Retinal pigment epithelial cell (primary cell): ENCODE results near the gene MDN1.
"Not testable (repeated sequence)": the region's sequence is repeated elsewhere in the genome, so short reads cannot be mapped to it uniquely, and the experiment has no call there.

Source experiments
- DNase-seq: peaks from one replicate; pipeline ENCODE4 v3.0.0-alpha.2; 2010; ENCODE audit warnings: low read depth
- H3K4me3 ChIP-seq: 2 replicates; pipeline ENCODE4 v1.5.1; 2011; ENCODE audit warnings: mild to moderate bottlenecking, low read length, control low read depth, moderate library complexity
- TF ChIP-seq, protein P1 (sequence below): conservative IDR thresholded peaks from 2 replicates; pipeline ENCODE4 v1.5.1; 2011; ENCODE audit warnings: low read depth, low read length, control low read depth, inconsistent platforms

The MDN1 gene

DNA sequence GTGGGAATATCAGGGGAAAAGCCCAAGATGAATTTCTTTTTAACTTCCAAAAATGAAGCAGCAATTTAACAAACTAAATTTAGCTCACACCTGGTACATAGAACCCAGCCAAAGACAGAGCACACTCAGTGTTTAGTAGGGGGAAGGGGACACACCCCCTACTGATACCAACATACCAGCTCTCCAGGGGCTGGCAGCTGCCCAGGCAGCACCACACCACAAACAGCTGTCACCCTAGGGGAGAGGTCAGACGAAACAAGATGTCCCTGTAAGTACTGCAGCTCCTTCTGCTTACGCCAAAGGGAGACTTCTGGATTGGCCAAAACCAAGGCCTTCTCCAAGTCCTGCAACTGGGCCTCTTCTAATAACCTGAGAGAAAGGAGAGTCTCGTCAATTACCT lies 26.0 kb downstream of the MDN1 start:
- H3K4me3 ChIP-seq = no peak overlapping the region
- no peak for DNase-seq
- TF ChIP-seq, protein P1, sequence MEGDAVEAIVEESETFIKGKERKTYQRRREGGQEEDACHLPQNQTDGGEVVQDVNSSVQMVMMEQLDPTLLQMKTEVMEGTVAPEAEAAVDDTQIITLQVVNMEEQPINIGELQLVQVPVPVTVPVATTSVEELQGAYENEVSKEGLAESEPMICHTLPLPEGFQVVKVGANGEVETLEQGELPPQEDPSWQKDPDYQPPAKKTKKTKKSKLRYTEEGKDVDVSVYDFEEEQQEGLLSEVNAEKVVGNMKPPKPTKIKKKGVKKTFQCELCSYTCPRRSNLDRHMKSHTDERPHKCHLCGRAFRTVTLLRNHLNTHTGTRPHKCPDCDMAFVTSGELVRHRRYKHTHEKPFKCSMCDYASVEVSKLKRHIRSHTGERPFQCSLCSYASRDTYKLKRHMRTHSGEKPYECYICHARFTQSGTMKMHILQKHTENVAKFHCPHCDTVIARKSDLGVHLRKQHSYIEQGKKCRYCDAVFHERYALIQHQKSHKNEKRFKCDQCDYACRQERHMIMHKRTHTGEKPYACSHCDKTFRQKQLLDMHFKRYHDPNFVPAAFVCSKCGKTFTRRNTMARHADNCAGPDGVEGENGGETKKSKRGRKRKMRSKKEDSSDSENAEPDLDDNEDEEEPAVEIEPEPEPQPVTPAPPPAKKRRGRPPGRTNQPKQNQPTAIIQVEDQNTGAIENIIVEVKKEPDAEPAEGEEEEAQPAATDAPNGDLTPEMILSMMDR = no peak

DNA sequence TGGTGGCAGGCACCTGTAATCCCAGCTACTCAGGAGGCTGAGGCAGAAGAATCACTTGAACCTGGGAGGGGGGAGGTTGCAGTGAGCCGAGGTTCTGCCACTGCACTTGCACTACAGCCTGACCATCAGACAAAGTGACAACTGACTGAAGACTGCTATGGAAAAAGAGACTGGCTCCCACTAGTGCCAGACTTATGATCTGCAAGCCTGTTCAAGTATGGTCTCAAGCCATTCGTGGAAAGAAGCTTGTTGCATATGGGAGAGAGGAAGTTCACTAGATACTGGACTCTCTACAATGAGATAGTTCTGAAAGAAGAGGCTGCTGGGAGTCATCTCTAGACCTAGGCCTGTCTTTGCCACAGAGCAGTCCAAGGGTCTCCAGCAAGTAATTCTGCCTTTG lies 26.7 kb downstream of the MDN1 start:
- no peak for DNase-seq
- H3K4me3 ChIP-seq = no peak overlapping the region
- TF ChIP-seq, protein P1 = peak; percentile 72

DNA sequence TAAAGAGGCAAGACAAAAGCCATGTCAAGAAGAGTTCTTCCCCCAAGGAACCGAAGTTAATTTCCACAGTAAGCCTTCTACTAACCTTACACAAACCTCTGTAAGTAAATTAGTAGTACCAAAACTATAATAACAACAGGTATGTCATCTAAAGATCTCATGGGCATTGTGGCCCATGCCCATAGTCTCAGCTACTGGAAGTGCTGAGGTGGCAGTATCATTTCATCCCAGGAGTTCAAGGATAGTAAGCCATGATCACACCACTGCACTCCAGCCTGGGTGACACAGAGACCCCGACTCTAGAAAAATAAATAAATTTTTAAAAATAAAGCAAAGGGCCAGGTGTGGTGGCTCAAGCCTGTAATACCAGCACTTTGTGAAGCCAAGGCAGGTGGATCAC lies 29.2 kb downstream of the MDN1 start:
- no peak overlapping the region for H3K4me3 ChIP-seq
- DNase-seq = no peak
- TF ChIP-seq, protein P1 = no peak

DNA sequence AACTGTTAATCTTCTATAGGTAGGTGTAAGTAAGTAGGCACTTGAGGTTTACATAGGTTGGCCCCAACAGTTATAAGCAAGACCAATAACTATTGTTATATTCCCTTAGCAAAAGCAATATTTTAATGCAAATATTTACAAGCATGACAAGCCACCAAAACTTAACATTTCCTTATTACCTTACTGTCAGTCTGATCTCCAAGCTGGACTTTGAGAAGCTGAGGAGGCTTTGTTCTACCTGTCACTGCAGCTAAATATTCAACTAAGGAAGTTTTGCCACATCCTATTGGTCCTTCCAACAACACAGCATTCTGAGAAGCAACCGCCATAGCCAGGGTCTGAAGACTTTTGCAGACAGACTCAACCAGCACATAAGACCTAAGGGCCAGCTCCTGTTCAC lies 29.6 kb downstream of the MDN1 start:
- TF ChIP-seq, protein P1 = no peak
- DNase-seq = no peak
- H3K4me3 ChIP-seq = no peak overlapping the region

DNA sequence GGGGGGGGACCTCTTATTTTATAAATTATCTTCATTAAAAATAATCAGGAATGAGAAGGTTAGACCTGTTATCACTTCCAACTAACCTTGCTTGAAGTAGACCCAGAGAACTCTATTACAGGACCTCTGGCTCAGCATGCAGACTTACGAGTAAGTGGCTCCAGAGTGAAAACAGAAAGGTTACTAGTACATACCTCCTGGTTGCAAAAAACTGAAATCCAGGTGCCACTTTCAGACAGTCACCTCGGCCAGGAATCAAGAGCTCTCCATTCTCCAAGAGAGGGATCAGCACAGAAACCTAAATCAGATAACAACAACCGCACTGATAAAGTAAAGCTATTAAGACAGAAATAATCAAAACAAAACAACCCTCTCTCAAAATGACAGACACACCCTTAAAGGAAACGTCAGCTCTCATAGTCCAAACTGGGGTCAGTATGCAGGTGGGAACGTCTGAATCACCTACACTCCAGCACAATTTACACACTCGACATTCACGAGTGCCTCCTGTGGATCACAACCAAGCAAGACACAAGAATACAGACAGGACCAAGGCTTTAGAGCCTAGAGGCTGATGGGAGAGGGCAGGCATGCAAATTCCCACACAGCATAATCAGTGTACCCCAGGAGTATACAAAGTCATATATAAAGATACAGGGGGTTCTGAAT lies 31.8 kb downstream of the MDN1 start:
- TF ChIP-seq, protein P1 = no peak
- no peak overlapping the region for H3K4me3 ChIP-seq
- DNase-seq = no peak

DNA sequence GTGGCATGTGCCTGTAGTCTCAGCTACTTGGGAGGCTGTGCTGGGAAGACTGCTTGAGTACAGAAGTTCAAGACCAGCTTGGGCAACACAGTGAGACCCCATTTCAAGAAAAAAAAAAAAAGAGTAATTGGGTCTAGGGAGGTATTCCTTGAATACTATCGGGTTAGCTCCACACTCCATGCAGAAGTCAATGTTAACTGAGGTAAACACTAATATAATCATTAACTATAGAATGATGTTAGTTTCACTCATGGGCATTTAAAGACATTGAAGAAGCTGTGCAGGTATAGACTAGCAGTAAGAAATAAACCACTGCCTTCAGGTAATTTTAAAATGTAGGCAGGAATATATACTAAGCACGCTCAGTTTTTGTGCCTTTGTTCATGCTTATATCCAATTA lies 32.6 kb downstream of the MDN1 start:
- no peak for DNase-seq
- TF ChIP-seq, protein P1 = no peak
- no peak overlapping the region for H3K4me3 ChIP-seq

DNA sequence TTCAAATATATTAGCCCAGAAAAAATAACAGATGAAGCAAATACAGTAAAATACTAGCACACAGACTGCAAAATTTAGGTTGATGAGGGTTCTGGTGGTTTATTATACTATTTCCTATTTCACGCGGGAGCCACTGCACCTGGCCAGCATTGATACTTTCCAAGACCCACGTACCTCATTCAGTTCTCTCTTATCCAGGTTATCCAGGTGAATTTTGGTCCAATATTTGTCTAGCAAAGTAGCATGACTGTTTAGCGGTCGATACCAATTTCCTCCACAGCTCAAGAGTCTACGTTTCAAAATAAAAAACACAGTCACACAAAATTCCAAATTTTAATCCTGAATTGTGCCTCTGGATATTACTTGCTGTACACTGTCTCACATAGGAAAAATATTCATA lies 34.8 kb downstream of the MDN1 start:
- TF ChIP-seq, protein P1 = no peak
- DNase-seq = no peak
- H3K4me3 ChIP-seq = no peak overlapping the region

DNA sequence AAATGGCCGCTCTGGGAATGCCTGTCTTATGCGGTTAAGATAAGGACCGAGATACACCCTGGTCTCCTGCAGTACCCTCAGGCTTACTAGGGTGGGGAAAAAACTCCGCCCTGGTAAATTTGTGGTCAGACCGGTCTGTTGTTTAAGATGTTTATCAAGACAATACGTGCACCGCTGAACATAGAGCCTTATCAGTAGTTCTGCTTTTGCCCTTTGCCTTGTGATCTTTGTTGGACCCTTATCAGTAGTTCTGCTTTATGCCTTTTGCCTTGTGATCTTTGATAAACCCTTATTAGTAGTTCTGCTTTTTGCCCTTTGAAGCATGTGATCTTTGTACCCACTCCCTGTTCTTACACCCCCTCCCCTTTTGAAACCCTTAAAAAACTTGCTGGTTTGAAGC lies 36.3 kb downstream of the MDN1 start:
- not testable (repeated sequence) for DNase-seq, H3K4me3 ChIP-seq
